PC-9 (cell line): Measurements from ENCODE around the gene PTCD2.

Experiments used
- EZH2 ChIP-seq: fragments of 200-600 bp; sonication (generic); IDR thresholded peaks from 2 replicates; pipeline ENCODE4 v1.8.0; 2017; ENCODE audit warnings: antibody characterized with exemption, low read depth
- TF ChIP-seq, protein P1 (sequence below): fragments of 200-600 bp; sonication (generic); conservative IDR thresholded peaks from 2 replicates; pipeline ENCODE4 v1.6.1; 2017; ENCODE audit warnings: mixed run types, antibody characterized with exemption, mild to moderate bottlenecking, moderate library complexity

DNA sequence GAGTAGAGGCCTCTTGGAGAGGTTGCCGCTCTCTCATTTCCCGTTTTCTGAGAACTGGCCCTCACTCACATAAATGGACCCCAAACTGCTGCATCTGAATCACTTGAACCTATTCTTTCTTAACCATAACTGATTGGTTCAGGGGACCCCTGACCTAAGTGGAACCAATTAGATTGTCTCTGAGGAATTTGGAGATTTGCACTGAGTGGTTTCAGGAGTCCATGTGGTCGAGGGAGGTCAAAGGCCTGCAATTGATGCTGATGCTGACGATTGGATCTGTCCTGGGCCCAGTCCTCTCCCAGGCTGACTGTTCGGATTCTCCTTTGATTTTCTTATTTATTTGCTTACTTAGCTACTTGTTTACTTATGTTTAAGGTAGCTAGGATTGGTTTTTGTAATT is 88.0 kb downstream of the PTCD2 start:
- no peak for TF ChIP-seq EZH2
- TF ChIP-seq, protein P1, sequence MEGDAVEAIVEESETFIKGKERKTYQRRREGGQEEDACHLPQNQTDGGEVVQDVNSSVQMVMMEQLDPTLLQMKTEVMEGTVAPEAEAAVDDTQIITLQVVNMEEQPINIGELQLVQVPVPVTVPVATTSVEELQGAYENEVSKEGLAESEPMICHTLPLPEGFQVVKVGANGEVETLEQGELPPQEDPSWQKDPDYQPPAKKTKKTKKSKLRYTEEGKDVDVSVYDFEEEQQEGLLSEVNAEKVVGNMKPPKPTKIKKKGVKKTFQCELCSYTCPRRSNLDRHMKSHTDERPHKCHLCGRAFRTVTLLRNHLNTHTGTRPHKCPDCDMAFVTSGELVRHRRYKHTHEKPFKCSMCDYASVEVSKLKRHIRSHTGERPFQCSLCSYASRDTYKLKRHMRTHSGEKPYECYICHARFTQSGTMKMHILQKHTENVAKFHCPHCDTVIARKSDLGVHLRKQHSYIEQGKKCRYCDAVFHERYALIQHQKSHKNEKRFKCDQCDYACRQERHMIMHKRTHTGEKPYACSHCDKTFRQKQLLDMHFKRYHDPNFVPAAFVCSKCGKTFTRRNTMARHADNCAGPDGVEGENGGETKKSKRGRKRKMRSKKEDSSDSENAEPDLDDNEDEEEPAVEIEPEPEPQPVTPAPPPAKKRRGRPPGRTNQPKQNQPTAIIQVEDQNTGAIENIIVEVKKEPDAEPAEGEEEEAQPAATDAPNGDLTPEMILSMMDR: no peak
